Gastroesophageal sphincter (tissue), 3 donors: Measurements from ENCODE around the gene EIF4A3.

ENCODE experiments used
- EP300 ChIP-seq: sonication (generic); formaldehyde crosslinking; IDR thresholded peaks from one replicate; pipeline ENCODE4 v1.6.1; 2017; ENCODE audit warnings: antibody characterized with exemption, mild to moderate bottlenecking
- POLR2A ChIP-seq, 2 donors: fragments of 450-650 bp; IDR thresholded peaks; one replicate each; pipeline ENCODE4 v1.6.1; 2017; ENCODE audit warnings: antibody characterized with exemption in 2 of 2, mild to moderate bottlenecking in 2 of 2, moderate library complexity in 1 of 2
- TF ChIP-seq, protein P1 (sequence below), 4 experiments: fragments of 200-600 bp in 2 of 4; fragments of 450-650 bp in 2 of 4; sonication (generic) in 1 of 4; IDR thresholded peaks; one replicate each; pipeline ENCODE4 v1.5.1; 2017 to 2019; ENCODE audit warnings: antibody characterized with exemption in 4 of 4, mild to moderate bottlenecking in 2 of 4, moderate library complexity in 2 of 4

- no peak for TF ChIP-seq POLR2A (IDR thresholded peaks at IDR 0.05)
- TF ChIP-seq, protein P1, sequence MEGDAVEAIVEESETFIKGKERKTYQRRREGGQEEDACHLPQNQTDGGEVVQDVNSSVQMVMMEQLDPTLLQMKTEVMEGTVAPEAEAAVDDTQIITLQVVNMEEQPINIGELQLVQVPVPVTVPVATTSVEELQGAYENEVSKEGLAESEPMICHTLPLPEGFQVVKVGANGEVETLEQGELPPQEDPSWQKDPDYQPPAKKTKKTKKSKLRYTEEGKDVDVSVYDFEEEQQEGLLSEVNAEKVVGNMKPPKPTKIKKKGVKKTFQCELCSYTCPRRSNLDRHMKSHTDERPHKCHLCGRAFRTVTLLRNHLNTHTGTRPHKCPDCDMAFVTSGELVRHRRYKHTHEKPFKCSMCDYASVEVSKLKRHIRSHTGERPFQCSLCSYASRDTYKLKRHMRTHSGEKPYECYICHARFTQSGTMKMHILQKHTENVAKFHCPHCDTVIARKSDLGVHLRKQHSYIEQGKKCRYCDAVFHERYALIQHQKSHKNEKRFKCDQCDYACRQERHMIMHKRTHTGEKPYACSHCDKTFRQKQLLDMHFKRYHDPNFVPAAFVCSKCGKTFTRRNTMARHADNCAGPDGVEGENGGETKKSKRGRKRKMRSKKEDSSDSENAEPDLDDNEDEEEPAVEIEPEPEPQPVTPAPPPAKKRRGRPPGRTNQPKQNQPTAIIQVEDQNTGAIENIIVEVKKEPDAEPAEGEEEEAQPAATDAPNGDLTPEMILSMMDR (IDR thresholded peaks at IDR 0.05): no peak
- TF ChIP-seq EP300: no peak
Measured at GRCh38 chr17:80141463-80142165, 5.3 kb downstream of the EIF4A3 start.
